ENCODE data around the gene FCER1G. TPM values are rescaled to one million over a fixed set of nuclear protein-coding genes. Genes with fewer than 3 reads are reported as not detected.

Gene FCER1G
- total and polyA plus RNA-seq, 9 of the 15 experiments (the other 6 are each of a cell fraction or from before 2014, with no cell fraction given) = 0.15 to 0.69 (median 0.31) TPM; not detected in 2

- TF ChIP-seq CGGBP1 (CRISPR knock-in tag; IDR thresholded peaks at IDR 0.05) = 0 out of 2 replicates have a peak, but pooled peaks have one; percentile 7
- peak; percentile 41 for TF ChIP-seq ZNF592 (IDR thresholded peaks at IDR 0.05)
- peak; percentile 81 for TF ChIP-seq NFYB (IDR thresholded peaks at IDR 0.05; ENCODE audit: extremely low read depth, insufficient read length)
- TF ChIP-seq MBD2 (IDR thresholded peaks at IDR 0.05; ENCODE audit: borderline replicate concordance, low read depth) = peak; percentile 79
- TF ChIP-seq GATAD2A (IDR thresholded peaks at IDR 0.05) = 0 out of 2 replicates have a peak, but pooled peaks have one; percentile 9
- no peak for TF ChIP-seq ZNF184 (CRISPR knock-in tag; IDR thresholded peaks at IDR 0.05)
- TF ChIP-seq ARID3B (CRISPR knock-in tag; IDR thresholded peaks at IDR 0.05; ENCODE audit: borderline replicate concordance) = no peak
- no peak for TF ChIP-seq ATF2 (CRISPR knock-in tag; IDR thresholded peaks at IDR 0.05)
- TF ChIP-seq IRF9 (tag; IDR thresholded peaks at IDR 0.05) = no peak
- no peak for TF ChIP-seq GMEB1 (CRISPR knock-in tag; IDR thresholded peaks at IDR 0.05)
- peak; percentile 81 to 85 for TF ChIP-seq E2F6 (IDR thresholded peaks at IDR 0.05; ENCODE audit: borderline replicate concordance in 1 of 2, extremely low read depth in 1 of 2, insufficient read depth in 1 of 2, insufficient read length in 1 of 2, low read depth in 1 of 2, low read length in 1 of 2, poor library complexity in 1 of 2, severe bottlenecking in 1 of 2)
- TF ChIP-seq FOXA1 (IDR thresholded peaks at IDR 0.05; ENCODE audit: borderline replicate concordance) = no peak
These were observed 49.1 kb upstream of the FCER1G start, which contains the start of gene PPOX (continued) for GRCh38 chr1:161165742-161166668.
